IPS DF 6.9 (cell line): ENCODE data around the gene ALG6.
"Not testable (repeated sequence)": the region's sequence is repeated elsewhere in the genome, so short reads cannot be mapped to it uniquely, and the experiment has no call there.

ENCODE experiments used
- DNase-seq: peaks from one replicate; pipeline ENCODE4 v3.0.0-alpha.2; 2013; ENCODE audit warnings: low read depth, low spot score
- H3K27ac ChIP-seq: one replicate; pipeline ENCODE4 v1.5.1; 2013; ENCODE audit warnings: low read length, control low read depth
- H3K27me3 ChIP-seq: 2 replicates; pipeline ENCODE4 v1.6.1; 2013; ENCODE audit warnings: mild to moderate bottlenecking, low read length; ENCODE audit not compliant: control insufficient read depth, insufficient read depth
- H3K36me3 ChIP-seq: 2 replicates; pipeline ENCODE4 v1.6.1; 2013; ENCODE audit warnings: low read length; ENCODE audit not compliant: control insufficient read depth, insufficient read depth
- H3K4me1 ChIP-seq: 2 replicates; pipeline ENCODE4 v1.6.1; 2013; ENCODE audit warnings: low read length; ENCODE audit not compliant: control insufficient read depth, insufficient read depth
- H3K4me3 ChIP-seq: 2 replicates; pipeline ENCODE4 v1.5.1; 2013; ENCODE audit warnings: mild to moderate bottlenecking, low read length
- H3K9me3 ChIP-seq: 2 replicates; pipeline ENCODE4 v1.6.1; 2013; ENCODE audit warnings: low read length, inconsistent platforms; ENCODE audit not compliant: control insufficient read depth, insufficient read depth
- WGBS: extraction: QIAGEN DNeasy Blood & Tissue Kit; methylation state at CpG from one replicate; pipeline ENCODE4 v1.1.7; 2013; ENCODE audit warnings: mixed read lengths, missing lambda C conversion rate; ENCODE audit not compliant: insufficient read length, insufficient coverage; 5-methylcytosine and 5-hydroxymethylcytosine counted together

Gene ALG6

GRCh38 chr1:63329621-63330330 lies 37.7 kb upstream of the ALG6 start:
- H3K4me1 ChIP-seq = peaks cover 7% of the 10 kb centered on the region
- H3K27me3 ChIP-seq = no peaks in the 10 kb centered on the region; the same call in 1 of the 2 replicates
- peak overlapping the region; percentile 35; the same call in 1 of the 2 replicates for H3K4me3 ChIP-seq
- no peak for DNase-seq
- no peaks in the 10 kb centered on the region for H3K9me3 ChIP-seq
- no CpG with 5 or more reads among the region's 50 CpGs for WGBS
- no peak overlapping the region for H3K27ac ChIP-seq
- no peaks in the 10 kb centered on the region for H3K36me3 ChIP-seq

GRCh38 chr1:63330331-63330916 lies 37.0 kb upstream of the ALG6 start:
- WGBS = no CpG with 5 or more reads among the region's 28 CpGs
- H3K36me3 ChIP-seq = no peaks in the 10 kb centered on the region
- no peaks in the 10 kb centered on the region; the same call in 1 of the 2 replicates for H3K27me3 ChIP-seq
- H3K4me1 ChIP-seq = peaks cover 7% of the 10 kb centered on the region
- no peaks in the 10 kb centered on the region for H3K9me3 ChIP-seq
- H3K27ac ChIP-seq = no peak overlapping the region
- no peak for DNase-seq
- H3K4me3 ChIP-seq = peak overlapping the region; percentile 35; the same call in 1 of the 2 replicates

- WGBS = no CpG with 5 or more reads among the region's 2 CpGs
These were observed 25.0 kb upstream of the ALG6 start for GRCh38 chr1:63342402-63342801.

GRCh38 chr1:63343922-63344321 lies 23.5 kb upstream of the ALG6 start:
- WGBS = no CpG with 5 or more reads among the region's 1 CpG
- 0 out of 2 replicates have a peak, but pooled peaks cover 3% of the 10 kb centered on the region for H3K4me1 ChIP-seq
- no peak overlapping the region for H3K4me3 ChIP-seq
- no peak overlapping the region for H3K27ac ChIP-seq
- no peaks in the 10 kb centered on the region for H3K36me3 ChIP-seq
- DNase-seq = no peak
- no peaks in the 10 kb centered on the region for H3K27me3 ChIP-seq
- H3K9me3 ChIP-seq = no peaks in the 10 kb centered on the region

More at GRCh38 chr1:63342402-63342801, 25.0 kb upstream of the ALG6 start:
- no peak overlapping the region for H3K4me3 ChIP-seq
- H3K36me3 ChIP-seq = no peaks in the 10 kb centered on the region
- H3K27me3 ChIP-seq = no peaks in the 10 kb centered on the region
- no peaks in the 10 kb centered on the region for H3K9me3 ChIP-seq
- no peak for DNase-seq
- H3K27ac ChIP-seq = no peak overlapping the region
- 0 out of 2 replicates have a peak, but pooled peaks cover 3% of the 10 kb centered on the region for H3K4me1 ChIP-seq

GRCh38 chr1:63350320-63350719 lies 17.1 kb upstream of the ALG6 start:
- Histone ChIP-seq H3K27ac (no peak overlapping the region), H3K36me3 (no peaks in the 10 kb centered on the region), H3K4me3 (no peak overlapping the region), H3K27me3 (no peaks in the 10 kb centered on the region), H3K9me3 (no peaks in the 10 kb centered on the region), H3K4me1 (no peaks in the 10 kb centered on the region)
- DNase-seq = no peak
- WGBS = no CpG with 5 or more reads among the region's 5 CpGs

GRCh38 chr1:63352736-63353135 lies 14.7 kb upstream of the ALG6 start:
- Histone ChIP-seq H3K4me3 (no peak overlapping the region), H3K4me1 (no peaks in the 10 kb centered on the region), H3K36me3 (no peaks in the 10 kb centered on the region), H3K9me3 (no peaks in the 10 kb centered on the region), H3K27ac (no peak overlapping the region), H3K27me3 (no peaks in the 10 kb centered on the region)
- no CpG with 5 or more reads among the region's 2 CpGs for WGBS
- DNase-seq = no peak

GRCh38 chr1:63356234-63356633 lies 11.2 kb upstream of the ALG6 start:
- no CpG with 5 or more reads among the region's 2 CpGs for WGBS
- not testable (repeated sequence) for H3K27me3 ChIP-seq, H3K9me3 ChIP-seq

GRCh38 chr1:63359561-63359960 lies 7.9 kb upstream of the ALG6 start:
- Histone ChIP-seq H3K27ac (no peak overlapping the region), H3K4me3 (no peak overlapping the region), H3K4me1 (no peaks in the 10 kb centered on the region), H3K9me3 (no peaks in the 10 kb centered on the region), H3K27me3 (no peaks in the 10 kb centered on the region), H3K36me3 (no peaks in the 10 kb centered on the region)
- DNase-seq = no peak
- no CpG with 5 or more reads among the region's 5 CpGs for WGBS

More at GRCh38 chr1:63356234-63356633, 11.2 kb upstream of the ALG6 start:
- H3K4me3 ChIP-seq, H3K27ac ChIP-seq, DNase-seq, H3K36me3 ChIP-seq, H3K4me1 ChIP-seq: not testable (repeated sequence)

- DNase-seq = no peak
- no peaks in the 10 kb centered on the region for H3K36me3 ChIP-seq
- 0 out of 2 replicates have a peak, but pooled peaks cover 2% of the 10 kb centered on the region for H3K4me1 ChIP-seq
- H3K27me3 ChIP-seq = no peaks in the 10 kb centered on the region
- no peak overlapping the region for H3K4me3 ChIP-seq
- no peaks in the 10 kb centered on the region for H3K9me3 ChIP-seq
- no CpG with 5 or more reads among the region's 1 CpG for WGBS
- H3K27ac ChIP-seq = no peak overlapping the region
These were observed 5.4 kb upstream of the ALG6 start for GRCh38 chr1:63362073-63362472.

- Histone ChIP-seq H3K27ac (no peak overlapping the region), H3K4me3 (no peak overlapping the region), H3K27me3 (no peaks in the 10 kb centered on the region), H3K36me3 (no peaks in the 10 kb centered on the region), H3K9me3 (no peaks in the 10 kb centered on the region), H3K4me1 (0 out of 2 replicates have a peak, but pooled peaks cover 2% of the 10 kb centered on the region)
- WGBS = no CpG with 5 or more reads among the region's 1 CpG
- DNase-seq = no peak
These were observed 4.8 kb upstream of the ALG6 start for GRCh38 chr1:63362578-63362977.
